ENCODE results near the gene MGAT5.

The MGAT5 gene

GRCh38 chr2:134230885-134231284 lies 23.0 kb upstream of the MGAT5 start:
- no peak for DNase-seq (ENCODE audit: extremely low read depth, low read depth)
- TF ChIP-seq, protein P1, sequence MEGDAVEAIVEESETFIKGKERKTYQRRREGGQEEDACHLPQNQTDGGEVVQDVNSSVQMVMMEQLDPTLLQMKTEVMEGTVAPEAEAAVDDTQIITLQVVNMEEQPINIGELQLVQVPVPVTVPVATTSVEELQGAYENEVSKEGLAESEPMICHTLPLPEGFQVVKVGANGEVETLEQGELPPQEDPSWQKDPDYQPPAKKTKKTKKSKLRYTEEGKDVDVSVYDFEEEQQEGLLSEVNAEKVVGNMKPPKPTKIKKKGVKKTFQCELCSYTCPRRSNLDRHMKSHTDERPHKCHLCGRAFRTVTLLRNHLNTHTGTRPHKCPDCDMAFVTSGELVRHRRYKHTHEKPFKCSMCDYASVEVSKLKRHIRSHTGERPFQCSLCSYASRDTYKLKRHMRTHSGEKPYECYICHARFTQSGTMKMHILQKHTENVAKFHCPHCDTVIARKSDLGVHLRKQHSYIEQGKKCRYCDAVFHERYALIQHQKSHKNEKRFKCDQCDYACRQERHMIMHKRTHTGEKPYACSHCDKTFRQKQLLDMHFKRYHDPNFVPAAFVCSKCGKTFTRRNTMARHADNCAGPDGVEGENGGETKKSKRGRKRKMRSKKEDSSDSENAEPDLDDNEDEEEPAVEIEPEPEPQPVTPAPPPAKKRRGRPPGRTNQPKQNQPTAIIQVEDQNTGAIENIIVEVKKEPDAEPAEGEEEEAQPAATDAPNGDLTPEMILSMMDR (IDR thresholded peaks at IDR 0.05; ENCODE audit: low read depth, low read length) = no peak

GRCh38 chr2:134231301-134231964 lies 22.4 kb upstream of the MGAT5 start:
- no peak for DNase-seq (ENCODE audit: extremely low read depth, low read depth)
- TF ChIP-seq, protein P1 (IDR thresholded peaks at IDR 0.05; ENCODE audit: low read depth, low read length) = no peak

GRCh38 chr2:134231965-134232340 lies 21.9 kb upstream of the MGAT5 start:
- no peak for DNase-seq (ENCODE audit: extremely low read depth, low read depth)
- TF ChIP-seq, protein P1 (IDR thresholded peaks at IDR 0.05; ENCODE audit: low read depth, low read length) = no peak

DNA sequence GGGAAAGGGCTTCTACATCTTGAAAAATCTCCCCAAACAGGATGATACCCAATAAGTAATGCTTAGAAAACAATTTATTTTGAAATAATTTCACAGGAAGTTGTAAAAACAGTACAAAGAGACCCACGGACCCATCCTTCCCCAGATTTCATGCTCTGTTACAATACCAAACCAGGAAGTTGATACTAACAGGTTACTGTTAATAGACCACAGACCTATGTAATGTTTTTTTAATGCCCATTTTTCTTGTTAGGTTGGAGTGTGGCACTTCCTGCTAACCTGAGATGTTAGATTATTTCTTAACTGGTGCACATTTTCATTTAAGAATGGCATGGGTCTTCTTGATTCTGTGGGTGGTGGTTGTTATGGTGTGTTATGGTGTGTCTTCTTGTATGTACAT lies 21.4 kb upstream of the MGAT5 start:
- TF ChIP-seq, protein P1 (IDR thresholded peaks at IDR 0.05; ENCODE audit: low read depth, low read length) = no peak
- no peak for DNase-seq (ENCODE audit: extremely low read depth, low read depth)

GRCh38 chr2:134232868-134233727 lies 20.8 kb upstream of the MGAT5 start:
- no peak for DNase-seq (ENCODE audit: extremely low read depth, low read depth)
- TF ChIP-seq, protein P1 (IDR thresholded peaks at IDR 0.05; ENCODE audit: low read depth, low read length) = no peak

GRCh38 chr2:134233728-134234136 lies 20.1 kb upstream of the MGAT5 start:
- no peak for DNase-seq (ENCODE audit: extremely low read depth, low read depth)
- TF ChIP-seq, protein P1 (IDR thresholded peaks at IDR 0.05; ENCODE audit: low read depth, low read length) = no peak

DNA sequence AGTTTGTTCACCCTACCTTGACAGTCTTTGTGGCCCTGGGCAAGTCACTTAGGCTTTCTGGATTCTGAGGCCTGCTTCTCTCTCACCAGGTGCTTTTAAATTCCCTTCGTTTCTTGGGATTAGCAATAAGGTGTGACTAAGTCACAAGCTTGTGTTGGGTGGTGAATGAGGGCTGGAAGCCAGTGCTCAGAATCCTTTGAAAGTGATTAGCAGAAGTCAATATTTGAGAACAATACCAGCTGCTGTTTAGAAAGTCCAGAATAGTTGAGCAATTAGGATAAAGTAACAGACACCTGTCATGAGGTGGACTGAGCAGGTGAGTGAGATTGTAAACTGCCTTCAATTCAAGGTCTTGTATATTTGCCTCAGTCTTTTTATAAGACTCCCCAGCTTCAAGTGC lies 19.3 kb upstream of the MGAT5 start:
- TF ChIP-seq, protein P1 (IDR thresholded peaks at IDR 0.05; ENCODE audit: low read depth, low read length) = no peak
- DNase-seq (ENCODE audit: extremely low read depth, low read depth) = no peak
